WERI-Rb-1 (cell line): ENCODE data around the gene ATAD3B.
A peak's percentile ranks its signal among the peaks of the same experiment; 100 is the strongest.

Experiments used
- DNase-seq: peaks from one replicate; pipeline ENCODE4 v3.0.0-alpha.2; 2020
- H3K27ac ChIP-seq: fragments of 250-450 bp; sonication (Bioruptor Pico); 2 replicates; pipeline ENCODE4 v1.5.1; 2020; ENCODE audit warnings: mild to moderate bottlenecking, moderate library complexity
- H3K27me3 ChIP-seq: fragments of 250-450 bp; sonication (Bioruptor Pico); 2 replicates; pipeline ENCODE4 v1.5.1; 2021; ENCODE audit warnings: mild to moderate bottlenecking, low read depth, moderate library complexity; ENCODE audit not compliant: insufficient read depth, severe bottlenecking
- H3K36me3 ChIP-seq: fragments of 250-450 bp; sonication (Bioruptor Pico); 2 replicates; pipeline ENCODE4 v1.5.1; 2020; ENCODE audit warnings: mild to moderate bottlenecking, moderate library complexity
- H3K4me3 ChIP-seq: 2 replicates; pipeline ENCODE4 v1.5.1; 2011; ENCODE audit warnings: low read depth, mild to moderate bottlenecking, control low read depth, low read length
- H3K9me3 ChIP-seq: fragments of 250-450 bp; sonication (Bioruptor Pico); 2 replicates; pipeline ENCODE4 v1.5.1; 2021; ENCODE audit warnings: mild to moderate bottlenecking, moderate library complexity; ENCODE audit not compliant: severe bottlenecking
- CTCF ChIP-seq: IDR thresholded peaks from 2 replicates; pipeline ENCODE4 v1.5.1; 2011; ENCODE audit warnings: low read depth, mild to moderate bottlenecking, control low read depth, inconsistent platforms, low read length

The ATAD3B gene

GRCh38 chr1:1471389-1472052 is at the start of gene ATAD3B:
ATAD3B (plus strand) TSS chr1:1471765; CDS start chr1:1471885, 120 bp downstream.
- Histone ChIP-seq H3K27ac (peak within 1 kb of the TSS; percentile 88), H3K36me3 (peaks cover 15% of the 10 kb centered on the region), H3K9me3 (no peaks in the 10 kb centered on the region), H3K27me3 (no peaks in the 10 kb centered on the region), H3K4me3 (peak within 1 kb of the TSS; percentile 88)
- peak; percentile 94 for DNase-seq
- no peak for TF ChIP-seq CTCF

- Histone ChIP-seq H3K9me3 (no peaks in the 10 kb centered on the region), H3K27me3 (no peaks in the 10 kb centered on the region), H3K27ac (peak overlapping the region; percentile 94), H3K36me3 (no peaks in the 10 kb centered on the region), H3K4me3 (no peak overlapping the region)
- DNase-seq = no peak
- no peak for TF ChIP-seq CTCF
These were observed 49.6 kb upstream of the ATAD3B start for GRCh38 chr1:1421907-1422464.

GRCh38 chr1:1422465-1423244 is 48.9 kb upstream of the ATAD3B start:
- Histone ChIP-seq H3K27ac (no peak overlapping the region; the same call in 1 of the 2 replicates), H3K36me3 (no peaks in the 10 kb centered on the region), H3K4me3 (no peak overlapping the region), H3K27me3 (no peaks in the 10 kb centered on the region), H3K9me3 (no peaks in the 10 kb centered on the region)
- TF ChIP-seq CTCF = no peak
- no peak for DNase-seq

GRCh38 chr1:1423245-1423597 is 48.3 kb upstream of the ATAD3B start:
- no peak for DNase-seq
- no peaks in the 10 kb centered on the region for H3K9me3 ChIP-seq
- no peak overlapping the region for H3K27ac ChIP-seq
- no peak overlapping the region for H3K4me3 ChIP-seq
- no peaks in the 10 kb centered on the region for H3K36me3 ChIP-seq
- no peaks in the 10 kb centered on the region for H3K27me3 ChIP-seq
- no peak for TF ChIP-seq CTCF

- no peaks in the 10 kb centered on the region for H3K27me3 ChIP-seq
- DNase-seq = no peak
- no peaks in the 10 kb centered on the region for H3K9me3 ChIP-seq
- no peaks in the 10 kb centered on the region for H3K36me3 ChIP-seq
- H3K27ac ChIP-seq = no peak overlapping the region
- no peak for TF ChIP-seq CTCF
- H3K4me3 ChIP-seq = no peak overlapping the region
These were observed 46.9 kb upstream of the ATAD3B start for GRCh38 chr1:1424707-1425106.
